Anterior cingulate cortex (tissue), 58 donors: Measurements from ENCODE around the gene TMEM127.
"Not testable (repeated sequence)": the region's sequence is repeated elsewhere in the genome, so short reads cannot be mapped to it uniquely, and the experiment has no call there.

Source experiments
- DNase-seq, 58 donors: peaks; one replicate each; lab custom pipeline; 2025; lab: John Stamatoyannopoulos, UW

TMEM127 gene

DNA sequence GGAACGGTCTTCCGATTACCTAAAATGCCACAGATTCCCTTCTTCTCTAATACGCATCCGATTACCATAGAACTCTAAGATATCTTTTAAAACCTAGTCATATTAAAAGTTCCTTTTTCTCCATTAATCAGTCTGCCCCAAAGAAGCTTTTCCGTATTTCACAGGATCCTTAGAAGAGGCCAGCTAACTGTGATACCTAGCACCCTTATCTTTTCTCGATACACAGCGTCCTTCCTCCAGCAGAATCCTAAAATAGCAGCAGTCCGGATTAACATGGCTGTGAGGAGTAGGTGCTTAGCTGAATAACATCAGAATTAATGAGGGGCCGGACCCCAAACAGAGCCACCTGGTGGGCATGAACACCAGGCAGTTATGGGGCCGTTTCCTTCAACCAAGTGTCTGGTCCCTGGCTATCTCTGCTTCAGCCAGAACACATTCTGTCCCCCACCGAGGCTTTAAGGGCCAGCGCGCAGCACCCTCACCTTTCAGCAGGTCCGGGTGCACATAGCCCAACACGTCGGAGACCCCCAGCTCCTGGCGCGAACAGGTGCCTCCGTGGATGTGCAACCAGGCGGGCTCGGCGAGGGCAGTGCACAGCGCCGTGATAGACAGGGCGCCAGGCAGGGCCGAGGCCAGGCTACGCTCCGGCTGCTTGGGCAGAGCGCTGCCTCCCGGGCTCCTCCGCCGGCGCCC lies 995 bp downstream of the TMEM127 start:
- peak in 14 of 58 donors; percentile 10 to 56 (median 35) for DNase-seq

- DNase-seq: no peak
Observed at GRCh38 chr2:96264086-96264485, 1.7 kb downstream of the TMEM127 start.

GRCh38 chr2:96262306-96262705 lies 3.5 kb downstream of the TMEM127 start:
- no peak for DNase-seq

DNA sequence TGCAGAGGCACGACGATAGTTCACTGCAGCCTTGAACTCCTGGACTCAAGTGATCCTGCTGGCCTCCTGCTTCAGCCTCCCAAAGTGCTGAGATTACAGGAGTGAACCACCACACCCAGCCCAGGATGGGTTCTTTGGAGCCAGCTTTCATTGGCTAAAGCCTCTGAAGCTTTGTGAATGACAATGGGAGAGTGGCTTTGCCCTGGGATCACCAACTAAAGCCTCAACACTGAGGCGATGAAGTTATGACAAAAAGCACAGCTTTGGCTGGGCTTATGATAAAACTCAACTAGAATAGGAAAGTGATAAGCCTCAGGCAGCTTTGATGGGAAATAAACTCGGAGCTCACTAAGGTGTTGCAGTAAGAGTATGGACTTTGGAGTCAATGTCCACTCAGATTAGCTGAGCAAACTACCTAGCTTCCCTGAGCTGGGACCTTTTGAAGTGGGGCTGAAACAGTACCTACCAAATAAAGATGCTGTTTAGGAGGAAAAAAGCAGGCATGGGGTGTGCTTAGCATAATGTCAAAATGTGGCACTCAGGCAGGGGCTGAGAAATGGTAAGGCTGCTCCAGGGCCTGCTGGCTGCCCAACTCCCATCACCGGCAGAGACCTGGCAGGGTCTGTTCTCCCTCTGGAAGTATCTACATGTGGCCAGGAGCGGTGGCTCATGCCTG lies 4.3 kb downstream of the TMEM127 start:
- DNase-seq: no peak

GRCh38 chr2:96260387-96261260 lies 5.2 kb downstream of the TMEM127 start:
- peak in 14 of 58 donors; percentile 10 to 52 (median 19) for DNase-seq

DNA sequence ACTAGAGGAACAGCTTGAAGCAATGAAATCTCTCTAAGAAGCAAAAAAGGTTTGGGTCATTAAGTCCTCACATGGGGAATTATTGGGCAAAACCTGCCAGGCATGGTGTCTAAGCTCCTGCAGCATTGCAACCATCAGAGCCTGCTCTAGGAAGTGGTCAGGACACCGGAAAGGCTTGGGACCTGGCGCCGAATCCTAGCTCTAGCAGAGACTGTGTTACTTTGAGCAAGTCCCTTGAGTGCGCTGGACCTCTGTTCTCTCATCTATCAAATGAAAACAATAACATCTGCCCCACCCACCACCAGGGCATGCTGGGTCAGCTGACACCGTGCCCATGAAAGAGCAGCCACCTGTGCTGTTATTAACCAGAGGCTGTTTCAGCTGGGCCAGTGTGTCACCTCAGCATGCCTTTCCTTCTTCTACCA lies 6.3 kb downstream of the TMEM127 start:
- no peak for DNase-seq

DNA sequence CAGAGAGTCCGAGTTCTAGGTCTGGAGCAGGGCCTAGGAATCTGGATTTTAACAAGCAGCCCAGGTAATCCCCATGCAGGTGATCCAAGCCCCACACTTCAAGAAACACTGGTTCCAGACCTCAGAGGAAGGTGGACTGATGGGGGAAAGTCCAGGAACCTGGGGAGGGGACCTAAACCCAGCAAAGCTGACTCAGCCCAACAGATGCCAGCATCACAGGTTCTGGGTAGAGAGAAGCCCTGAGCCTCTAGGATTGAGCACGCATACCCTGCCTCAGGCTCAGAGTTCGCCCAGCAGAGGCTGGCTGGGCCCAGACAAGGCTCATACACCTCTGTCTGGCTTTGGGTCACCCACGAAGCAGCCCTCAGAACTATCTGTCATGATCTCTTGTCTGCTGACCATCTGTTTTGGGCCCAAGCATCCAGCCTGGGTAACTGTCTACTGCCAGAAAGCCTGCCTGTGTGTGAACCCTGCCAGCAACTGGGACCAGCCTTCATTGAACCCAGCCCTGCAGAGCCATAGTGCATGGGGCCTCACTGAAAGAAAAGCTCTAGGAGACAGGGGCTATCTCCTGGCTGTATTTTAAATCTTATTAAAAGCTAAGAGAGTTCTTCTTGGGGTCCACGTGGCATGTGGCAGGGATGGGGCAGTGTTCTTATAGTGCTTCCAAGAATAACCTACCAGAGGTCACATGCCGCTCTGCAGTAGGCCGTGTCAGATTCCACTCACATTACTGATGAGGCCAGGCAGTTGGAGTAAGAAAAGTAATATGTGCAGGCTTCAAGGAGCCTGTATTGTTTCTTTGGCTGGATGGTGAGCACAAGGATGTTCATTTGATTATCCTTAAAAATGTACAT lies 7.4 kb downstream of the TMEM127 start:
- no peak for DNase-seq

GRCh38 chr2:96257744-96258143 lies 8.1 kb downstream of the TMEM127 start:
- not testable (repeated sequence) for DNase-seq

DNA sequence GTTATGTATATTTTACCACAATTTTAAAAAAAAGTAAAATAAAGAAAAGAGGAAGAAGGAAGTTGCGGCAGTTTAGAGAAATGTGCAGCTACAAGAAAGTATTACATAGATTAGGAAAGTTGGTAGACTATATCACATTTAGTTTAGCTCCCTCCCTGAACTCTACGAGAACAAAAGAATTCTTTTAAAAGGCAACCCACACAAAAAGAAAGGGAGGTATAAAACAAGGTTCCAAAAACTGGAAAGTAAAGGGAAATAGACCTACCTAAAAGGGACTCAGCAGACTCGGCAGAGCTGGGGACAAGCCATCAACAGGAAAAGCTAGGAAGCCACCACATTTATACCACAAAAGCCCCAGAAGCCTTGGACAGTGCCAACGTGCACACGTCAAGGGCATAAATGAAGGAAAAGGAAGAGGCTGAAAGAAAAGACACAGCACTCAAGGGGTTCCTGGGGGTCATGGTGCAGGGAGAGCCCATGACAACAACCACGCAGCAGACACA lies 9.1 kb downstream of the TMEM127 start:
- DNase-seq: no peak

DNA sequence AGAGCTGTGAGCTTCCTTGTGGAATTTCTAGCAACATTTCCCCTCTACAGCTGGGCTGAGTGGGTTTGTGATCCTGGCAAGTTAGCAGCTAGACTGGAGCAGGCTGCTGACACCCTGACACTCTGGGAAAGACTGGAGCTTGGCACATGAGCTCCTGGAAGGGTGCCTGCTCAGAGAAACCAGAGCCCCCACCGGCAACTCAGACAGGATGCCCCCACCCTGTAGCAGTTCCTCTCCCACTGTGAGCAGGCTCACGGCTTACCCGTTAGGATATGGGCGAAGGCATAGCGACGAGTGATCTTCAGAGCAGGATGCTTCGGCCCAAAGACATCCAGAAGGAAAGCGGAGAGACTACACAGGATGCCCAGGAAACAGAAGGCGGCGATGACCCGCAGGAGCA lies 11.2 kb downstream of the TMEM127 start:
- peak in 7 of 58 donors; percentile 8 to 24 (median 15) for DNase-seq

DNA sequence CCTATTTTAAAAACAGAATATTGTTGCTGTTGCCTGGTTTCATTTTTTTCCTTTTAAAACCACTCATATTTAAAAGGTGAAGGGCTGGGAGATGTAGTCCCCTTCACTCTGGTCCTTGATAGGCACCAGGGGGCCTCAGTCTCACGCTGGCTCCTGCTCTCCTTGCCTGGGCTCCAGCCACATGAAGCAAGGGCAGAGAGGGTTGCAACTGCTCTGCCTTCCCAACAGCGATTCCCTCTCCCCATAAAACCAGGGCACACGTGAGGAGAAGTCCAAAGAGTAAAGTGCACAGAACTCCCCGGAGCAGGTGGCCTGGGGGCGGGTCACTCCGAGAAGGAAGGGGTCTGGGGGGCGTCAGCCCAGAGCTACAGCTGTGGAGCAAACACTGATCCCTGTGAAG lies 12.8 kb downstream of the TMEM127 start:
- DNase-seq: no peak

GRCh38 chr2:96252526-96252925 lies 13.3 kb downstream of the TMEM127 start:
- DNase-seq: no peak

GRCh38 chr2:96251721-96252292 lies 14.0 kb downstream of the TMEM127 start:
- peak in 23 of 58 donors; percentile 11 to 77 (median 32) for DNase-seq

- DNase-seq: no peak
Observed at GRCh38 chr2:96250188-96250587, 15.6 kb downstream of the TMEM127 start.

- DNase-seq: no peak
Observed at GRCh38 chr2:96249654-96250053, 16.1 kb downstream of the TMEM127 start.

DNA sequence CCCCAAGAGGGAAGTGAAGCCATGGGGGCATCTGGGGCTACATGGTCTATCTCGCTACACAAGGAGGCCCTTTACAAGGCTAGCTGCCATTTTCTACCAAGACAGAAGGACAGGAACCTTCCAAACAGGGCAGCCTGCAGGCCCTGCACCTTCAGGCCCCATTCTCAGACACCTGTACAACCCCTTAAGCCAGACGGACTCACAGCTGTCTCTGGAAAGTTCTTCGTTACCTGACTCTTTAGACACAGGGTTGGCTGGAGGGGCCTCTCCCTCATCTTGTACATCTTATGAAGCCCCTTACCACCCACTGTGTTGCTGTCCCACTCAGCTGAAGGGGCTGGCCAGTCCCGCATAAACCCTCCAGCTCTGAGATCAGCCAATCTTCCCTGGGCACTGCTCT lies 17.2 kb downstream of the TMEM127 start:
- no peak for DNase-seq

DNA sequence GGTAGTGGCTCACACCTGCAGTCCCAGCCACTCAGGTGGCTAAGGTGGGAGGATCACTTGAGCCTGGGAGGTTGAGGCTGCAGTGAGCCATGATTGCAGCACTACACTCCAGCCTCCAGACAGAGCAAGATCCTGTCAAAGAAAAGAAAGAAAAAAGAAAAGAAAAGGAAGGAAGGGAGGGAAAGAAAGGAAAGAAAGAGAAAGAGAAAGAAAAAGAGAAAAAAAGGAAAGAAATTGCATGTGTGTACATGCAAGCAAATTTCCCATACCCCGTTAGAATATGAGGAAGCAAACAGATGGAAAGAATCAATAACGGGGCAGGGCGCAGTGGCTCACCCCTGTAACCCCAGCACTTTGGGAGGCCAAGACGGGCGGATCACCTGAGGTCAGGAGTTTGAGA lies 17.9 kb downstream of the TMEM127 start:
- no peak for DNase-seq

GRCh38 chr2:96247009-96247408 lies 18.8 kb downstream of the TMEM127 start:
- no peak for DNase-seq

GRCh38 chr2:96245609-96246390 lies 20.0 kb downstream of the TMEM127 start:
- no peak for DNase-seq
